Osteoblast (primary cell): ENCODE measurements around the gene FAM174C. TPM values are rescaled to one million over a fixed set of nuclear protein-coding genes. Genes with fewer than 3 reads are reported as not detected.
A peak's percentile ranks its signal among the peaks of the same experiment; 100 is the strongest.

ENCODE experiments used
- DNase-seq: peaks from one replicate; pipeline ENCODE4 v3.0.0; 2011; ENCODE audit warnings: low spot score, mixed read lengths; ENCODE audit not compliant: insufficient read length; ENCODE audit errors: missing footprints
- H2AFZ ChIP-seq: 2 replicates; pipeline ENCODE4 v1.6.0; 2011; ENCODE audit warnings: mild to moderate bottlenecking, low read length
- H3K27ac ChIP-seq: 2 replicates; pipeline ENCODE4 v1.5.1; 2011; ENCODE audit warnings: mild to moderate bottlenecking, low read depth, low read length, moderate library complexity
- H3K27me3 ChIP-seq: 2 replicates; pipeline ENCODE4 v1.6.0; 2012; ENCODE audit warnings: mild to moderate bottlenecking, control low read depth, inconsistent platforms, low read length, moderate library complexity; ENCODE audit not compliant: insufficient read depth
- H3K36me3 ChIP-seq: 2 replicates; pipeline ENCODE4 v1.5.1; 2011; ENCODE audit warnings: mild to moderate bottlenecking, low read length, control low read depth, moderate library complexity; ENCODE audit not compliant: insufficient read depth
- H3K4me1 ChIP-seq: 2 replicates; pipeline ENCODE4 v1.5.1; 2011; ENCODE audit warnings: mild to moderate bottlenecking, low read length, control low read depth, moderate library complexity; ENCODE audit not compliant: insufficient read depth
- H3K4me2 ChIP-seq: 2 replicates; pipeline ENCODE4 v1.6.0; 2011; ENCODE audit warnings: mild to moderate bottlenecking, low read length; ENCODE audit not compliant: insufficient read depth
- H3K4me3 ChIP-seq: fragments of 200-600 bp; sonication (generic); 3 replicates; pipeline ENCODE4 v1.5.1; 2012; ENCODE audit warnings: mild to moderate bottlenecking, low read length, inconsistent platforms; ENCODE audit not compliant: insufficient read depth
- H3K79me2 ChIP-seq: 2 replicates; pipeline ENCODE4 v1.6.0; 2012; ENCODE audit warnings: mild to moderate bottlenecking, low read length, control low read depth, inconsistent platforms; ENCODE audit not compliant: insufficient read depth
- H3K9me3 ChIP-seq: 2 replicates; pipeline ENCODE4 v1.5.1; 2011; ENCODE audit warnings: low read depth, low read length, control low read depth
- H4K20me1 ChIP-seq: 2 replicates; pipeline ENCODE4 v1.6.0; 2012; ENCODE audit warnings: mild to moderate bottlenecking, low read length, control low read depth; ENCODE audit not compliant: insufficient read depth
- CTCF ChIP-seq: IDR thresholded peaks from 2 replicates; pipeline ENCODE4 v1.5.1; 2011; ENCODE audit warnings: mild to moderate bottlenecking, low read depth, low read length, moderate library complexity; ENCODE audit errors: extremely low read depth
- total RNA-seq: library from RNA; depleted of rRNA; stranded (reverse); fragments of >200 nt; gene quantifications from 2 replicates; pipeline ENCODE4 v1.2.3, GENCODE V29; 2012

The FAM174C gene
- total RNA-seq, 1 donor, result 25.0 TPM

- peaks cover 15% of the 10 kb centered on the region for H3K36me3 ChIP-seq
- no peak overlapping the region for H2AFZ ChIP-seq
- TF ChIP-seq CTCF, result no peak
- H3K79me2 ChIP-seq, result peaks cover 16% of the 10 kb centered on the region
- H3K27ac ChIP-seq, result no peak overlapping the region
- H3K4me2 ChIP-seq, result no peak overlapping the region
- DNase-seq, result peak; percentile 97
- no peaks in the 10 kb centered on the region for H3K9me3 ChIP-seq
- H3K4me1 ChIP-seq, result no peaks in the 10 kb centered on the region
- H3K27me3 ChIP-seq, result no peaks in the 10 kb centered on the region
- peaks cover 18% of the 10 kb centered on the region for H4K20me1 ChIP-seq
- no peak overlapping the region for H3K4me3 ChIP-seq
These were observed 42.7 kb upstream of the FAM174C start for GRCh38 chr19:1232652-1233072.

GRCh38 chr19:1233115-1233667, 42.1 kb upstream of the FAM174C start:
- no peaks in the 10 kb centered on the region for H3K27me3 ChIP-seq
- no peak overlapping the region for H3K4me3 ChIP-seq
- peaks cover 2% of the 10 kb centered on the region for H3K4me1 ChIP-seq
- no peaks in the 10 kb centered on the region for H3K9me3 ChIP-seq
- no peak overlapping the region for H3K4me2 ChIP-seq
- peaks cover 18% of the 10 kb centered on the region for H4K20me1 ChIP-seq
- H3K36me3 ChIP-seq, result peaks cover 14% of the 10 kb centered on the region
- H2AFZ ChIP-seq, result no peak overlapping the region
- no peak overlapping the region for H3K27ac ChIP-seq
- no peak for TF ChIP-seq CTCF
- H3K79me2 ChIP-seq, result peaks cover 16% of the 10 kb centered on the region
- no peak for DNase-seq

GRCh38 chr19:1234051-1234954, 41.0 kb upstream of the FAM174C start:
- Histone ChIP-seq H4K20me1 (peaks cover 21% of the 10 kb centered on the region), H3K27ac (no peak overlapping the region), H3K36me3 (peaks cover 14% of the 10 kb centered on the region), H3K4me2 (no peak overlapping the region), H3K9me3 (no peaks in the 10 kb centered on the region), H2AFZ (no peak overlapping the region), H3K4me3 (no peak overlapping the region), H3K27me3 (no peaks in the 10 kb centered on the region), H3K79me2 (peaks cover 16% of the 10 kb centered on the region), H3K4me1 (peaks cover 2% of the 10 kb centered on the region)
- TF ChIP-seq CTCF, result no peak
- DNase-seq, result peak; percentile 89

GRCh38 chr19:1234955-1235380, 40.4 kb upstream of the FAM174C start:
- DNase-seq, result no peak
- Histone ChIP-seq H4K20me1 (peaks cover 21% of the 10 kb centered on the region), H3K4me1 (peaks cover 7% of the 10 kb centered on the region), H2AFZ (no peak overlapping the region), H3K79me2 (peaks cover 16% of the 10 kb centered on the region), H3K36me3 (peaks cover 14% of the 10 kb centered on the region), H3K4me3 (no peak overlapping the region), H3K27me3 (no peaks in the 10 kb centered on the region), H3K27ac (no peak overlapping the region), H3K4me2 (no peak overlapping the region), H3K9me3 (no peaks in the 10 kb centered on the region)
- TF ChIP-seq CTCF, result no peak
